Activated T-helper 1 cell treated with Interleukin-2 at 50 U/mL for 16 hours (primary cell): ENCODE results near the gene WDR1.

Experiments
- DNase-seq: peaks from one replicate; pipeline ENCODE4 v3.0.0-alpha.2; 2020; ENCODE audit warnings: low read depth

WDR1 gene

GRCh38 chr4:10036807-10037342 is 79.7 kb downstream of the WDR1 start:
- DNase-seq = no peak

GRCh38 chr4:10035130-10035529 is 81.5 kb downstream of the WDR1 start:
- DNase-seq = no peak

GRCh38 chr4:10034612-10035104 is 81.9 kb downstream of the WDR1 start:
- DNase-seq = no peak

GRCh38 chr4:10034136-10034535 is 82.5 kb downstream of the WDR1 start:
- no peak for DNase-seq

- no peak for DNase-seq
Observed at GRCh38 chr4:10033191-10033881, 83.3 kb downstream of the WDR1 start.

GRCh38 chr4:10032625-10033024 is 84.0 kb downstream of the WDR1 start:
- DNase-seq = no peak

GRCh38 chr4:10031668-10032590 is 84.7 kb downstream of the WDR1 start:
- no peak for DNase-seq

GRCh38 chr4:10030972-10031667 is 85.5 kb downstream of the WDR1 start:
- no peak for DNase-seq

GRCh38 chr4:10029403-10029802 is 87.2 kb downstream of the WDR1 start:
- DNase-seq = no peak

GRCh38 chr4:10028910-10029309 is 87.7 kb downstream of the WDR1 start:
- DNase-seq = no peak

GRCh38 chr4:10026485-10026884 is 90.1 kb downstream of the WDR1 start:
- DNase-seq = no peak

- DNase-seq = no peak
Observed at GRCh38 chr4:10025230-10025806, 91.3 kb downstream of the WDR1 start.
